Measurements from ENCODE around the gene NEK11.
"Not testable (repeated sequence)": the region's sequence is repeated elsewhere in the genome, so short reads cannot be mapped to it uniquely, and the experiment has no call there.

DNA sequence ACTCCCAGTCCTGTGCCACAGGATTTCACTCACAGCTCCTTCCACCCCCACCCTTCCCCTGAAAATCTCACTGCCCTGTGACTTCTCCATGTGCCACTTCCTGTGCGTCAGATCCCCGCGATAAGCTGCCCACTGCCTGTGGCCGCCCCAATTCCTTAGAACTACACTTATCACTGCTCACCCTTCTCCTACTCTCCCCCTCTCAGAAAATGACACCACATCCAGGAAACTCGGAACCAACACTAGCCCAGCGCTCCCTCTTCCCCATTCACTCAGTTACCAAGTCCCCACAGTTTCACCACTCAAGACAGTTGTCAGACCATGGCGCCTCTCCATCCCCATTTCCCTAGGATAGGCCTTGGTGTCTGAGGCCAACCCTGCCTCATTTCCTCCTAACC is 334.4 kb downstream of the NEK11 start:
- TF ChIP-seq, protein P1, sequence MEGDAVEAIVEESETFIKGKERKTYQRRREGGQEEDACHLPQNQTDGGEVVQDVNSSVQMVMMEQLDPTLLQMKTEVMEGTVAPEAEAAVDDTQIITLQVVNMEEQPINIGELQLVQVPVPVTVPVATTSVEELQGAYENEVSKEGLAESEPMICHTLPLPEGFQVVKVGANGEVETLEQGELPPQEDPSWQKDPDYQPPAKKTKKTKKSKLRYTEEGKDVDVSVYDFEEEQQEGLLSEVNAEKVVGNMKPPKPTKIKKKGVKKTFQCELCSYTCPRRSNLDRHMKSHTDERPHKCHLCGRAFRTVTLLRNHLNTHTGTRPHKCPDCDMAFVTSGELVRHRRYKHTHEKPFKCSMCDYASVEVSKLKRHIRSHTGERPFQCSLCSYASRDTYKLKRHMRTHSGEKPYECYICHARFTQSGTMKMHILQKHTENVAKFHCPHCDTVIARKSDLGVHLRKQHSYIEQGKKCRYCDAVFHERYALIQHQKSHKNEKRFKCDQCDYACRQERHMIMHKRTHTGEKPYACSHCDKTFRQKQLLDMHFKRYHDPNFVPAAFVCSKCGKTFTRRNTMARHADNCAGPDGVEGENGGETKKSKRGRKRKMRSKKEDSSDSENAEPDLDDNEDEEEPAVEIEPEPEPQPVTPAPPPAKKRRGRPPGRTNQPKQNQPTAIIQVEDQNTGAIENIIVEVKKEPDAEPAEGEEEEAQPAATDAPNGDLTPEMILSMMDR (IDR thresholded peaks at IDR 0.05), result not testable (repeated sequence)
- TF ChIP-seq POLR2A (IDR thresholded peaks at IDR 0.05), result not testable (repeated sequence)
